Measurements from ENCODE around the gene CNTNAP2.
"Not testable (repeated sequence)": the region's sequence is repeated elsewhere in the genome, so short reads cannot be mapped to it uniquely, and the experiment has no call there.

Gene CNTNAP2

DNA sequence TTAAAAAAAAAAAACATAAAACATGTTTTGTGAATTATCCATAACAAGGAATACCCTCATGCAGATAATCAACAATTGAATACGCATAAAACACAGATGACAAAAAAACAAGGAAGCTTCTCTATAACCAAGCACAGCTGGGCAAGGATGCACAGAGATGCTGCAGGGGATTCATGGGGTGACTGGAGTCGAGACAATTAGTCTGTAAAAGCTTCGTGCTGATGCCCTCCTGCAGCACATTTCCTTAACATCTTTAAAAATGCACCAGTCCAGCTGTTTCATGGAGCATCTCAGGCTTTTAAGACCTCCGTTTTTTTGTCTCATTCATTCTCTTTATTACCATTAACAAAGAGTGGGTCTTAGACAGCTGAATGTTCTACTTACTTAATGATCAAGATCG is 1680.0 kb downstream of the CNTNAP2 start:
- TF ChIP-seq CTCF (conservative IDR thresholded peaks at IDR 0.05), result no peak
- no peak overlapping the region for H3K27ac ChIP-seq

GRCh38 chr7:147798001-147798400 is 1681.4 kb downstream of the CNTNAP2 start:
- no peak for TF ChIP-seq CTCF (conservative IDR thresholded peaks at IDR 0.05)
- no peak overlapping the region for H3K27ac ChIP-seq

DNA sequence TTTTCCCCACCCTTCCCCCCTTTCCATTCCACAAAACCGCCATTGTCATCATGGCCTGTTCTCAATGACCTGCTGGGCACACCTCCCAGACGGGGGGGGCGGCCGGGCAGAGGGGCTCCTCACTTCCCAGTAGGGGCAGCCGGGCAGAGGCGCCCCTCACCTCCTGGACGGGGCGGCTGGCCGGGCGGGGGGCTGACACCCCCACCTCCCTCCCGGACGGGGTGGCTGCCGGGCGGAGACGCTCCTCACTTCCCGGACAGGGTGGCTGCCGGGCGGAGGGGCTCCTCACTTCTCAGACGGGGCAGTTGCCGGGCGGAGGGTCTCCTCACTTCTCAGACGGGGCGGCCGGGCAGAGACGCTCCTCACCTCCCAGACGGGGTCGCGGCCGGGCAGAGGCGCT is 1685.2 kb downstream of the CNTNAP2 start:
- H3K27ac ChIP-seq, result not testable (repeated sequence)

DNA sequence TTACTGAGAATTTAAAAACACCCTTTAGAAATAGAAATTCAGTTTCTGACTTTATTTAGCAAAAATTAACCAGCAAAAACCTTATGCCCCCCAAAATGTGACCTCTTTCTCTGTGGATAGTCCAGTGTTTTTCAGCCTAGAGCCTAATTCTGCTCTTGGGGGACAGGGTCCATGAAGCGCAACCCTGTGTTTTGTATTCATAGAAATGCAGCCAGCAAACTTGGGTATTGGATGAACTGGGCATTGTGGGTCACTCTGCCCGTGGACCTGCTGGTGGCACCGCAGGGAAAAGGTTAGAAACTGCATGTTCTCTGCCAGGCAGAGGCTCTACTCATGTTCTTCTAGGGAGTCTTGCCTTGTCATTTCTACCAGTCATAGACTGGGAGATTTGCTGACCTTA is 1686.5 kb downstream of the CNTNAP2 start:
- no peak overlapping the region for H3K27ac ChIP-seq
- no peak for TF ChIP-seq CTCF (conservative IDR thresholded peaks at IDR 0.05)

GRCh38 chr7:147803606-147804005 is 1687.0 kb downstream of the CNTNAP2 start:
- no peak overlapping the region for H3K27ac ChIP-seq

GRCh38 chr7:147804032-147804431 is 1687.4 kb downstream of the CNTNAP2 start:
- TF ChIP-seq CTCF (conservative IDR thresholded peaks at IDR 0.05), result no peak
- no peak overlapping the region for H3K27ac ChIP-seq

More at GRCh38 chr7:147803606-147804005, 1687.0 kb downstream of the CNTNAP2 start:
- TF ChIP-seq CTCF (conservative IDR thresholded peaks at IDR 0.05), result no peak

DNA sequence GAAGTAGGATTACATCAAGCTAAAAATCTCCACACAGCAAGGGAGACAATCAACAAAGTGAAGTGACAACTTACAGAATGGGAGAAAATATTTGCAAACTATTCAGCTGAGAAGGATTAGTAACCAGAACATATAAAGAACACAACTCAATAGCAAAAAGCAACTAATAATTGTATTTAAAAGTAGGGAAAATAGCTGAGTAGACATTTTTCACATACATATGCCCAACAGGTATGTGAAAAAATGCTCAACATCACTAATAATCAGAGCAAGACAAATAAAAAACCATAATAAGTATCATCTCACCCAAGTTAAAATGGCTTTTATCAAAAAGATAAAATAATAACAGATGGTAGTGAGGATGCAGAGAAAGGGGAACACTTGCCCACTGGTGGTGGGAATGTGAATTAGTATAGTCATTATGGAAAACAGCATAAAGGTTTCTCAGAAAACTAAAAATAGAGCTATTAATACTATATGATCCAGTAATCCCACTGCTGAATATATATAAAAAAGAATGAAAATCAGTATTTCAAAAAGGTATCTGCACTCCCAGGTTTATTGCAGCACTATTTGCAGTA is 1689.5 kb downstream of the CNTNAP2 start:
- TF ChIP-seq CTCF (conservative IDR thresholded peaks at IDR 0.05), result no peak
- H3K27ac ChIP-seq, result no peak overlapping the region

DNA sequence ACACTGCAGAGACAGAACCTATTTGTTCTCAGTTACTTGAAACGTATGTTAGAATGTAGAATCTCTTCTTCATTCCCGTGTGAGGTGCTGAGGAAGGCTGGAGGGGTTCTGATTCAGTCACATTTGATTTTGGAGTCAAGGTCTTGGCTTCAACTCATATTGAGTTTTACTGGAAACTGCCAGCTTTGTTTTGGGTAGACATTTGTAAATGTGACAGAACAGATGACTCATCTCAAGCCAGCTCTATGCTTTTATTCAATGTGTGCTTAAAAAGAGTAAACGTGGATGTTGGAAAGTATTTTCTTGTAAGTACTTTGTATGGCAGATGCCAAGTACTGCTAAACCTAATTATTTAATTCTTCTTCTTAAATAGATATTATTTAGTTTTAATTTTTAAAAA is 1693.2 kb downstream of the CNTNAP2 start:
- no peak overlapping the region for H3K27ac ChIP-seq
- TF ChIP-seq CTCF (conservative IDR thresholded peaks at IDR 0.05), result no peak

Measured in VCaP (cell line).